GM18519 (cell line): ENCODE measurements around the gene THBS4.
"Not testable (repeated sequence)": the region's sequence is repeated elsewhere in the genome, so short reads cannot be mapped to it uniquely, and the experiment has no call there.

Source experiments
- ATAC-seq: cut with Tn5 transposase; IDR thresholded peaks from one replicate; pipeline ENCODE4 v1.9.1; 2021; ENCODE audit warnings: mild to moderate bottlenecking, moderate library complexity; ENCODE audit not compliant: unreplicated experiment, low FRiP score

The THBS4 gene

GRCh38 chr5:80072103-80073073 lies 37.2 kb downstream of the THBS4 start:
- no peak for ATAC-seq

- ATAC-seq = no peak
Observed at GRCh38 chr5:80076131-80077050, 41.2 kb downstream of the THBS4 start.

GRCh38 chr5:80077051-80077714 lies 42.0 kb downstream of the THBS4 start:
- ATAC-seq = no peak

DNA sequence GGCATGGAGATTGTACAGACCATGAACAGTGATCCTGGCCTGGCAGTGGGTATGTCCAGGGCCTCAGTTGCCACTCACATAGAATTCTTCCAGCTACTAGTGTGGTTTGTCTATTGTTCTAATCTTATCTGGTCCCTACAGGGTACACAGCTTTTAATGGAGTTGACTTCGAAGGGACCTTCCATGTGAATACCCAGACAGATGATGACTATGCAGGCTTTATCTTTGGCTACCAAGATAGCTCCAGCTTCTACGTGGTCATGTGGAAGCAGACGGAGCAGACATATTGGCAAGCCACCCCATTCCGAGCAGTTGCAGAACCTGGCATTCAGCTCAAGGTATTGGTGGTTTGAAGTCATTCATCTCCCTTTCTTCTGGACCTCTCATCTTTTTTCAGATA lies 43.8 kb downstream of the THBS4 start:
- no peak for ATAC-seq

DNA sequence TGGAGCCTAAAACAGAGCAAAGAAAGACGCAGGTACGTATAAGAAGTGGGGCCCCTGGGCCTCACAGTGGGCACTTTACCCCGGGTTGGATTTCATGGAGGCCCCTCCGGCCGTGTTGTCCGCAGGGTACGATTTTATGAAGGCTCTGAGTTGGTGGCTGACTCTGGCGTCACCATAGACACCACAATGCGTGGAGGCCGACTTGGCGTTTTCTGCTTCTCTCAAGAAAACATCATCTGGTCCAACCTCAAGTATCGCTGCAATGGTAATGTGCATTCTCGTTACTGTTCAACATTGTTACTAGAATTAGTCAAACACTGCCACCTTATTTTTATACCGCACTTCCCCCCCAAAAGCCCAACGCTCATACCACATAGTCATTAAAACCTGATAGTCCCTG lies 47.1 kb downstream of the THBS4 start:
- no peak for ATAC-seq

DNA sequence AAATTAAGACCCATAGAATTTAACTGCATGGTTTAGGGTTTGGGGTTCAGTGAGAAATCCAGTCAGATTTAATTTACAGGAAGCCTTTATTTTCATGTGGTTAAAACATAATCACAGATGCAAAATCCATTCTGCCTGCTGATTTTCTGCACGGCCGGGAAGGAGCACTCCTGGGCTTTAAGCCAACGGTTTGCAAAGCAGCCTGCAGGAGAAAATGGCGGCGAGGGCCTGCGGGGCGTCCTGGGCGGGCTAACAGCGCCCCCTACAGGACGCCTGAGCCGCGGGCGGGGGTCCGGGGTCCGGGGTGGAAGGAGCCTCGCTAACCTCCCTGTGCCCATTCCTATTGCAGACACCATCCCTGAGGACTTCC lies 47.6 kb downstream of the THBS4 start:
- no peak for ATAC-seq

GRCh38 chr5:80083101-80083890 lies 48.1 kb downstream of the THBS4 start:
- no peak for ATAC-seq

GRCh38 chr5:80090884-80091166 lies 55.7 kb downstream of the THBS4 start:
- no peak for ATAC-seq

DNA sequence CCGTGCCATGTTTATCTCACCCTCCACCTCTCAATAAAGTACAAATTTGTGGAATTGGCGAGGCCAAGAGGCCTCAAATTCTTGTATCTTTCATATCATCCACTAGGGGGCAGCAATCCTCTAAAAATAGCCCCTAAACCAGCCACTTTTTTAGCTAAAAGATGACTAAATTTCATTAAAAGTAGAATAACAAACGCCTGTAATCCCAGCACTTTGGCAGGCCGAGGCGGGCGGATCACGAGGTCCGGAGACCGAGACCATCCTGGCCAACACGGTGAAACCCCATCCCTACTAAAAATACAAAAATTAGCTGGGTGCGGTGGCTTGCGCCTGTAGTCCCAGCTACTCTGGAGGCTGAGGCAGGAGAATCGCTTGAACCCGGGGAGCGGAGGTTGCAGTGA lies 56.6 kb downstream of the THBS4 start:
- ATAC-seq = not testable (repeated sequence)

GRCh38 chr5:80092486-80093107 lies 57.4 kb downstream of the THBS4 start:
- no peak for ATAC-seq

GRCh38 chr5:80093796-80094195 lies 58.6 kb downstream of the THBS4 start:
- ATAC-seq = no peak

DNA sequence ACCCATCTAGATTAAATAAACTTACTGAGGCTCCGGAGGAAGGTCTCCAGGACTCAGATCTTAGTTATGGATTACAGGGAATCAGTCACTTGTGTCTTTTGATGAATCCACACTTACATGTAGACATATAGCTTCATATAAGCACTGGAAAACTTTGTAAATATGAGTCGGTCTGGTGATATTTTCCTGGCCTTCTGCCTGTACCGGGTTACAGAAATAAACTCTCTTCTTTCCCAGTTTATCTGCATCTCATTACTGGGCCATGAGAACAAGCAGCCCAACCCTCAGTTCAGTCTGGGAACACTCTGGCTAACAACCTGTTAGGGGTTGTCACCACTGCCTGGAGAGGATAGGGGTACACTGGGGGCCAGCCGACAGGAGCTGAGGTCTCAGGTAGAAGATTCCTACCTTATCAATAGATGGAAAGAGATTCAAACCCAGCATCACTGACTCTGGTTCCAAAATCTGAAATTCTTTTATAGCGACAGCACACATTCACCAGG lies 59.1 kb downstream of the THBS4 start:
- ATAC-seq = no peak

DNA sequence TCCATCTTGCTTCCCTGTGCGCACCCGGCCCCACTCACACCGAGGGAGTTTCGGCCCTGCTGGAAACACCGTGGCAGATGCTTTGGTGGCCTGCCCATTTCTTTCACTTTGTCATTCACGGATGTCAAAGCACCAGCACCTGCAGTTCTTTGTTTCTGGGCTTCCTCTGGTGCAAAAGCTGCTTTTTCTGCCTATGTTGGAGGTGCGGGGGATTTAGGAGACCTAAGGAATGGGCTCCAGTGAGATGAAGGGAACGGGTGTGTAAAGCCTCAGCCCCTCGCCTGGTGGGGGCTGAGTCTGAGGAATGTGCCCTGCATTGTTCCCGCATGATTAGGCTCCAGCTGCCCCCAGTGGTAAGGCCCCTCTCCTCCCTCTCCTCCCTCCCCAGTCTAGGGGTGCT lies 62.3 kb downstream of the THBS4 start:
- no peak for ATAC-seq

GRCh38 chr5:80101993-80102392 lies 66.8 kb downstream of the THBS4 start:
- ATAC-seq = no peak

GRCh38 chr5:80103371-80103770 lies 68.2 kb downstream of the THBS4 start:
- no peak for ATAC-seq

DNA sequence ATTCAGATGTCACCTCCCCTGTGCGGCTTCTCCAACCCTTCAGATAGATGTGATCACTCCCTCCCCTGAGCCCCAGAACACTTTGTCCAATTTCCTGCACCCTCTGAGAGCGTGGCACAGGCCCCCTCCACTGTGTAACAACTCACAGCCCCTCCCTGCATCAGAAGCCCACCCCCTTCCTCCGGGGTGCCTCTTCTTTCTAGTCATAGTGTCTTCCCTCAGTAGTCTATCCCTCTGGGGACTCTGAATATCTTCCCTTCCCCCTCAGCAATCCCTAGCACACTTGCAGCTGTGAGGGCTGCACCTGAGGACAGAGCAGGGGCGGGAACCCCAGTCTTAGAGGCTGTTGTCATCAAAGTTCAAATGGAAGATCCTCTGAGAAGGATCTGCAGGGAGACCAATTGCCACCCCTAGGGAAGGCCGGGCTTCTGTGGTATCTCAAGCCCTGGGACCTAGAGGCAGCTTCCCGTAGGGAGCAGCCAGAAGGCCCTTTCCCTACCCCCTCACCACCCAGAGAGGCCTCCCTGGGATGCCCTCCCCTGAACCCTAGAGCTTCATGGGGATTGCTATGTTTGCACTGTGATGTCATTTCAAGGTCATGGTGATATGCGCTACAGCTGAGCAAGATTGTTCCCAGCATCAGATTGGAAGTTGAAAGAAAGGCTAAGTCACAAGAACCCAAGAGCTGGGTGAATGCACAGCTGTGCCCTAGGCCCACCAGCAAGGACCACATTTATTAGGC lies 70.7 kb downstream of the THBS4 start:
- no peak for ATAC-seq

DNA sequence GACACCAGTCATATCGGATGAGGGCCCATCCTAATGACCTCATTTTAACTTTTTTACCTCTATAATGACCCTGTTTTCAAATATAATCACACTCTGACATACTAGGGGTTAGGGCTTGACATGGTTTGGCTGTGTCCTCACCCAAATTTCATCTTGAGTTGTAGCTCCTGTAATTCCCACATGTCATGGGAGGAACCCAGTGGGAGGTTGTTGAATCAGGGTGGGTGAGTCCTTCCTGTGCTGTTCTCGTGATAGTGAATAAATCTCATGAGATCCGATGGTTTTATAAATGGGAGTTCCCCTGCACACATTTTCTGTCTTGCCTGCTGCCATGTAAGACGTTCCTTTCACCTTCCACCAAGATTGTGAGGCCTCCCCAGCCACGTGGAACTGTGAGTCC lies 71.8 kb downstream of the THBS4 start:
- no peak for ATAC-seq

- no peak for ATAC-seq
Observed at GRCh38 chr5:80109646-80110478, 74.7 kb downstream of the THBS4 start.
